GM19328 (cell line): ENCODE measurements around the gene ATG12.
"Not testable (repeated sequence)": the region's sequence is repeated elsewhere in the genome, so short reads cannot be mapped to it uniquely, and the experiment has no call there.

ENCODE experiments used
- ATAC-seq: cut with Tn5 transposase; IDR thresholded peaks from one replicate; pipeline ENCODE4 v1.9.1; 2021; ENCODE audit warnings: mild to moderate bottlenecking, moderate library complexity; ENCODE audit not compliant: unreplicated experiment

ATG12 gene

GRCh38 chr5:115841382-115842088 is at the start of gene ATG12, which contains the start of gene AP3S1:
TSS of gene ATG12 (minus strand) at chr5:115841565. CDS start at chr5:115841552, 13 bp downstream.
TSS of gene AP3S1 (plus strand) at chr5:115841935. CDS start at chr5:115842038, 103 bp downstream.
- peak; percentile 78 for ATAC-seq

GRCh38 chr5:115888027-115888426 is 46.7 kb upstream of the ATG12 start:
- ATAC-seq, result no peak

- ATAC-seq, result not testable (repeated sequence)
These were observed 43.8 kb upstream of the ATG12 start for GRCh38 chr5:115885208-115885607.

- no peak for ATAC-seq
These were observed 43.3 kb upstream of the ATG12 start for GRCh38 chr5:115884704-115885103.

- not testable (repeated sequence) for ATAC-seq
These were observed 41.1 kb upstream of the ATG12 start for GRCh38 chr5:115882434-115882833.

GRCh38 chr5:115877342-115877741 is 36.0 kb upstream of the ATG12 start:
- ATAC-seq, result not testable (repeated sequence)

GRCh38 chr5:115875447-115875846 is 34.1 kb upstream of the ATG12 start:
- ATAC-seq, result no peak

- no peak for ATAC-seq
These were observed 32.0 kb upstream of the ATG12 start for GRCh38 chr5:115873392-115873791.

- ATAC-seq, result no peak
These were observed 31.1 kb upstream of the ATG12 start for GRCh38 chr5:115872447-115872846.

GRCh38 chr5:115869256-115869795 is 28.0 kb upstream of the ATG12 start:
- no peak for ATAC-seq

GRCh38 chr5:115859378-115859777 is 18.0 kb upstream of the ATG12 start:
- ATAC-seq, result no peak

GRCh38 chr5:115858396-115858795 is 17.0 kb upstream of the ATG12 start:
- ATAC-seq, result no peak

- no peak for ATAC-seq
These were observed 16.4 kb upstream of the ATG12 start for GRCh38 chr5:115857626-115858349.

GRCh38 chr5:115857057-115857479 is 15.7 kb upstream of the ATG12 start:
- ATAC-seq, result no peak

GRCh38 chr5:115855959-115856358 is 14.6 kb upstream of the ATG12 start:
- no peak for ATAC-seq

GRCh38 chr5:115854139-115854538 is 12.8 kb upstream of the ATG12 start:
- ATAC-seq, result no peak

GRCh38 chr5:115850744-115851416 is 9.5 kb upstream of the ATG12 start:
- ATAC-seq, result no peak

GRCh38 chr5:115849258-115849798 is 8.0 kb upstream of the ATG12 start:
- ATAC-seq, result no peak

GRCh38 chr5:115847290-115847689 is 5.9 kb upstream of the ATG12 start:
- ATAC-seq, result no peak

- no peak for ATAC-seq
These were observed 3.0 kb upstream of the ATG12 start for GRCh38 chr5:115844321-115844817.
